Measurements from ENCODE around the gene MDK. TPM values are rescaled to one million over a fixed set of nuclear protein-coding genes. Genes with fewer than 3 reads are reported as not detected.

The MDK gene
- total and polyA plus RNA-seq, 7 donors = 1.2 to 6.3 (median 1.8) TPM

DNA sequence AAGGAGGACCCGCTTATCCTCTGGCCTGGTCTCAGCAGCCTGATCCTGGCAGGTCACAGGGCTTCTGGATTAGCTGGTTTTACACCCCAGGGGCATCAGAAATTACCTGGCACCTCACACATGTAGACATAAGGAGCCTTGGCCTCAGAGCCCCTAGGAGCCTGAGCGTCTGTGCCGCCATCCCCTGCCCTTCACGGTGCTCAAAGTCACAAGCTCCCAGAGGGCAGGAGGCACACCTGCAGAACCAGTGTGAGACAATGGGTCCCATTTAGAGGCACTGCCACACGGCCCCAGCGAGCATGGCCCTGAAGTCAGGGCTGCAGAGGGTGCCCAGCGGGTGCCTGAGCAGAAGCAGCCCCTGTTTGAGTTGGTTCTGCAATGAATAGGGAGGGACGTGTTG is 30.3 kb upstream of the MDK start:
- no peak overlapping the region for H3K4me3 ChIP-seq
- no peak for DNase-seq
- peaks cover 33% of the 10 kb centered on the region for H3K4me1 ChIP-seq

DNA sequence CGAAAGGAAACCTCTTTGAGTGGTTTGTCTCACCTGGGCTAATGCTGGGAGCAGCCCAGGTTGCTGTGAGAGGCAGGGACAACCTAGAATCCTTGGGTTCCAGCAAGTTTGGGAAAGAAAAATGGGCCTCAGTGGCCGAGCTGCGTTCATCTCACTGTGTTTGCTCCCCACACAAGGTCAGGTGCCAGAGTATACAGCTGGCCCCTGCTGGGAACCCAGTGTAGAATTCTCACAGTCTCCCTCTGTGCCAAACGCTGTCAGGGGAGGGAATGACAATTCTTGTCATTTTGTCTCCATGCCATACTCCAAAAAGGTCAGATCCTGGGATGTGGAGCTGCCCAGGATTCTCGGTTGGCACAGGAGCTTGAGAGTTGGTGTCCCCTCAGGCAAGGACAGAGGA is 29.9 kb upstream of the MDK start:
- Histone ChIP-seq H3K9me3 (no peaks in the 10 kb centered on the region), H3K27ac (peak overlapping the region; percentile 69), H3K4me1 (peaks cover 33% of the 10 kb centered on the region), H3K27me3 (ENCODE audit: insufficient read depth in 3 of 3, low read length in 2 of 3) (no peaks in the 10 kb centered on the region), H3K4me3 (peak overlapping the region; percentile 50), H3K36me3 (ENCODE audit: insufficient read depth in 1 of 2, low read depth in 1 of 2) (no peaks in the 10 kb centered on the region)
- DNase-seq = no peak
- 39 to 57% (median 40%) methylated on average over 5 of the region's 5 CpGs for WGBS, 3 donors
- intact Hi-C loops (cut with DNase I) = loop anchor here (1.0 to 5.0 kb wide), 3 partner anchors 16 to 586 kb away; partner anchors contain the start of gene CSTPP1 (in 1 of the 2)
- no peak for ATAC-seq
- TF ChIP-seq, protein P1, sequence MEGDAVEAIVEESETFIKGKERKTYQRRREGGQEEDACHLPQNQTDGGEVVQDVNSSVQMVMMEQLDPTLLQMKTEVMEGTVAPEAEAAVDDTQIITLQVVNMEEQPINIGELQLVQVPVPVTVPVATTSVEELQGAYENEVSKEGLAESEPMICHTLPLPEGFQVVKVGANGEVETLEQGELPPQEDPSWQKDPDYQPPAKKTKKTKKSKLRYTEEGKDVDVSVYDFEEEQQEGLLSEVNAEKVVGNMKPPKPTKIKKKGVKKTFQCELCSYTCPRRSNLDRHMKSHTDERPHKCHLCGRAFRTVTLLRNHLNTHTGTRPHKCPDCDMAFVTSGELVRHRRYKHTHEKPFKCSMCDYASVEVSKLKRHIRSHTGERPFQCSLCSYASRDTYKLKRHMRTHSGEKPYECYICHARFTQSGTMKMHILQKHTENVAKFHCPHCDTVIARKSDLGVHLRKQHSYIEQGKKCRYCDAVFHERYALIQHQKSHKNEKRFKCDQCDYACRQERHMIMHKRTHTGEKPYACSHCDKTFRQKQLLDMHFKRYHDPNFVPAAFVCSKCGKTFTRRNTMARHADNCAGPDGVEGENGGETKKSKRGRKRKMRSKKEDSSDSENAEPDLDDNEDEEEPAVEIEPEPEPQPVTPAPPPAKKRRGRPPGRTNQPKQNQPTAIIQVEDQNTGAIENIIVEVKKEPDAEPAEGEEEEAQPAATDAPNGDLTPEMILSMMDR (IDR thresholded peaks at IDR 0.05) = no peak

More for the DNA sequence above, 30.3 kb upstream of the MDK start:
- Histone ChIP-seq H3K27ac (peak overlapping the region; percentile 69), H3K27me3 (ENCODE audit: insufficient read depth in 3 of 3, low read length in 2 of 3) (no peaks in the 10 kb centered on the region), H3K9me3 (no peaks in the 10 kb centered on the region), H3K36me3 (ENCODE audit: insufficient read depth in 1 of 2, low read depth in 1 of 2) (no peaks in the 10 kb centered on the region)
- intact Hi-C loops (cut with DNase I) = loop anchor here (2.0 to 5.0 kb wide), 2 partner anchors 20 to 586 kb away; partner anchors contain the start of gene CSTPP1 (in 1 of the 2)
- 76 to 84% (median 82%) methylated on average over 8 of the region's 8 CpGs for WGBS, 3 donors
- TF ChIP-seq, protein P1 (IDR thresholded peaks at IDR 0.05) = no peak
- no peak for ATAC-seq

DNA sequence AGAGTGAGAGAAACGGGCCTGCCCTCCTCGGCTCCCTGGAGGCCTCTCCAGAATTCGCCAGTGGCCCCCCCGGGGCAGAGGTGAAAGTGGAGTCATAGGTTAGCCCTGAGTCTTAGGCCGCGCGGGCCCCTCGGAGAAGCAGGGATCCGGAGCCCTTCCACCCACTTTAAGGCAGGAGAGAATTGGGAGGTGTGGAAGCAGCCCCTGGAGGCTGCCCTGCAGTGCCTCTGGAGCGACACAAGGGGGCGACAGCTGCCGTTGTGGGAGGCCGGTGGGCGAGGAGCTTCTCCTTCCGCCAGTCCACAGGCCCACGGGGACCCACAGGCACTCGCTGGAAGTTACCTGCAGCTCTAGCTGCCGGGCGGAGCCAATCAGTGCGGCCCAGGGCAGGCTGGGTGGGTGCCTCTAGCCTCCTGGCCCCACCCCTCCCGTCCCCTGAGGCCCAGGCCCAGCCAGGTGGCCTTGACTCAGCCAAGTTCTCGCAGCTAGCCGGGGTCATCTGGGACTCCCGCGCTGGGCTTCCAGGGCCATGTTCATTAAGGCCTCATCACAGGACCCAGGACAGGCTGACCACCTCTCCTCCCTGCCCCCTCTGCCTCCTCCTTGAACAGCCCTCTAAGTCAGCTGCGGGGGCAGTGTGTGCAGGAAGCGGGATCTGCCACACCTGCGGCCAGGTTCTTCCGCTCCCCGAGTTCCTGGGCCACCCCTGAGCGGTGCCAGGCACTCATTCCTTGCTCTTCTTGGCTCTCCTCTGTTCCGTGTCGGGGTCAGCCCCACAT is 29.2 kb upstream of the MDK start:
- TF ChIP-seq, protein P1 (IDR thresholded peaks at IDR 0.05) = peak; percentile 99
- no peaks in the 10 kb centered on the region for H3K36me3 ChIP-seq (ENCODE audit: insufficient read depth in 1 of 2, low read depth in 1 of 2)
- peak; percentile 73 to 88 for DNase-seq
- H3K27ac ChIP-seq = peak overlapping the region; percentile 69
- no peaks in the 10 kb centered on the region for H3K27me3 ChIP-seq (ENCODE audit: insufficient read depth in 3 of 3, low read length in 2 of 3)
- 31 to 45% (median 42%) methylated on average over 27 to 33 of the region's 33 CpGs for WGBS, 3 donors
- intact Hi-C loops (cut with DNase I) = loop anchor here in 1 of 2 donors (1.0 to 5.0 kb wide), 2 partner anchors 15 to 585 kb away; partner anchors contain the start of gene CSTPP1
- H3K4me3 ChIP-seq = peak overlapping the region; percentile 50
- H3K4me1 ChIP-seq = peaks cover 33% of the 10 kb centered on the region
- no peaks in the 10 kb centered on the region for H3K9me3 ChIP-seq
- peak; percentile 75 to 84 (median 78) for ATAC-seq

DNA sequence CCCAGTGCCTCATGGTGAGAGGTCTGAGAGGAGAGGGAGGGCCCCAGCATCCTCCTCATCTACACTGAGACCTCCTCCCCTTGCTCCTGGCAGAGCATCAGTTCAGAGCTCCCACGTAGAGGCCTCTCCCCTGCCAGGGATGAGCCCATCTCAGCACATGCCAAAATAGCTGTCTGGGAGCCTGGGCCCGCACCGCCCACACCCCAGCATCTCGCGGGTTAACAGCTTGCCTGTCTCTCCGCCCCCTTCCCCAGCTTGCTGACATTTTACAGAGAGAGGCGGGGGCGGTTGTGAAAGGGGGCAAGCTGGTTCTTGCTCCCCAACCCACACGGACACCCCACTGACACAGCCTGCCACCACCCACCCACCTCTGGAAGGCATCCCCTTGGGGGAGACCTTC is 27.8 kb upstream of the MDK start:
- DNase-seq (no peak), ATAC-seq (no peak)
- peaks cover 27% of the 10 kb centered on the region for H3K4me1 ChIP-seq
- no peaks in the 10 kb centered on the region for H3K36me3 ChIP-seq (ENCODE audit: insufficient read depth in 1 of 2, low read depth in 1 of 2)
- no peaks in the 10 kb centered on the region for H3K27me3 ChIP-seq (ENCODE audit: insufficient read depth in 3 of 3, low read length in 2 of 3)
- TF ChIP-seq, protein P1 (IDR thresholded peaks at IDR 0.05) = no peak
- no peaks in the 10 kb centered on the region for H3K9me3 ChIP-seq
- 62 to 68% (median 64%) methylated on average over 9 of the region's 9 CpGs for whole genome bisulfite sequencing, 3 donors
- intact Hi-C loops (cut with DNase I) = loop anchor here in 1 of 2 donors (5.0 kb wide), 1 partner anchor 584 kb away; the partner anchor contains the start of gene CSTPP1
- H3K27ac ChIP-seq = no peak overlapping the region
- no peak overlapping the region for H3K4me3 ChIP-seq
